Fibroblast of pulmonary artery (primary cell): ENCODE results near the gene AHR.
A peak's percentile ranks its signal among the peaks of the same experiment; 100 is the strongest.

ENCODE experiments used
- DNase-seq: peaks from one replicate; pipeline ENCODE4 v3.0.0-alpha.2; 2010; ENCODE audit warnings: low read depth
- H3K4me3 ChIP-seq: replicated peaks from 2 replicates; pipeline ENCODE4 v1.5.1; 2011; ENCODE audit warnings: low read depth, mild to moderate bottlenecking, control low read depth, low read length, moderate library complexity
- TF ChIP-seq, protein P1 (sequence below): IDR thresholded peaks from 2 replicates; pipeline ENCODE4 v1.5.1; 2011; ENCODE audit warnings: mild to moderate bottlenecking, control low read depth, low read length, inconsistent platforms; ENCODE audit errors: missing control alignments

AHR gene

DNA sequence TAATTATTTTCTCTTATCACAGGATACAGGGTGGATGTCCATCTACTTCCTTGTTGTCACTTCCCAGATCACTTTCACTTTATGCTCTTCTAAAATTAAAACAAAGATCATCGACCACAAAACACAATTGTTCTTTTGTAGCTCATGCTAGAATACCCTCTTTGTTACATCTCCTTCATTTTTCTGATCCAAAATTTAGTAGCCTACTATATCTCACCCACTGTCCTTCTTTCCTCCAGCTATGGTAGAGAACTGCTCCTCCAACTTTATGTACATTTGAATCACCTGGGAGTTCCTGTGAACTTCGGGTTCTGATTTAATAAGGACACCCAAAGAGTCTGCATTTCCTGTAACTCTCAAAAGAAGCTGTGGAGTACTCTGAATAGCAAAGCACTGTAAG is 1.2 kb upstream of the AHR start:
- TF ChIP-seq, protein P1, sequence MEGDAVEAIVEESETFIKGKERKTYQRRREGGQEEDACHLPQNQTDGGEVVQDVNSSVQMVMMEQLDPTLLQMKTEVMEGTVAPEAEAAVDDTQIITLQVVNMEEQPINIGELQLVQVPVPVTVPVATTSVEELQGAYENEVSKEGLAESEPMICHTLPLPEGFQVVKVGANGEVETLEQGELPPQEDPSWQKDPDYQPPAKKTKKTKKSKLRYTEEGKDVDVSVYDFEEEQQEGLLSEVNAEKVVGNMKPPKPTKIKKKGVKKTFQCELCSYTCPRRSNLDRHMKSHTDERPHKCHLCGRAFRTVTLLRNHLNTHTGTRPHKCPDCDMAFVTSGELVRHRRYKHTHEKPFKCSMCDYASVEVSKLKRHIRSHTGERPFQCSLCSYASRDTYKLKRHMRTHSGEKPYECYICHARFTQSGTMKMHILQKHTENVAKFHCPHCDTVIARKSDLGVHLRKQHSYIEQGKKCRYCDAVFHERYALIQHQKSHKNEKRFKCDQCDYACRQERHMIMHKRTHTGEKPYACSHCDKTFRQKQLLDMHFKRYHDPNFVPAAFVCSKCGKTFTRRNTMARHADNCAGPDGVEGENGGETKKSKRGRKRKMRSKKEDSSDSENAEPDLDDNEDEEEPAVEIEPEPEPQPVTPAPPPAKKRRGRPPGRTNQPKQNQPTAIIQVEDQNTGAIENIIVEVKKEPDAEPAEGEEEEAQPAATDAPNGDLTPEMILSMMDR: no peak
- no peak overlapping the region for H3K4me3 ChIP-seq
- DNase-seq: no peak

DNA sequence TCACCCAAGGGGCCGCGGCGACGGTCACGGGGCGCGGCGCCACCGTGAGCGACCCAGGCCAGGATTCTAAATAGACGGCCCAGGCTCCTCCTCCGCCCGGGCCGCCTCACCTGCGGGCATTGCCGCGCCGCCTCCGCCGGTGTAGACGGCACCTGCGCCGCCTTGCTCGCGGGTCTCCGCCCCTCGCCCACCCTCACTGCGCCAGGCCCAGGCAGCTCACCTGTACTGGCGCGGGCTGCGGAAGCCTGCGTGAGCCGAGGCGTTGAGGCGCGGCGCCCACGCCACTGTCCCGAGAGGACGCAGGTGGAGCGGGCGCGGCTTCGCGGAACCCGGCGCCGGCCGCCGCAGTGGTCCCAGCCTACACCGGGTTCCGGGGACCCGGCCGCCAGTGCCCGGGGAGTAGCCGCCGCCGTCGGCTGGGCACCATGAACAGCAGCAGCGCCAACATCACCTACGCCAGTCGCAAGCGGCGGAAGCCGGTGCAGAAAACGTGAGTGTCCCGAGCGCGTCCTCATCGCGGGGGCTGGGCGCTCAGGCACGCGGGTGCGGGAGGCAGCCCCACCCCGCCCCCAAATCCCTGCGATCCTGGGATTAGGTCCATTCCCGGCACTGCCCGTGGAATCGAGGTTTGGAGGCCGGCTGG is 509 bp downstream of the AHR start:
- peak overlapping the region; percentile 73 for H3K4me3 ChIP-seq
- TF ChIP-seq, protein P1: no peak
- peak; percentile 42 for DNase-seq

DNA sequence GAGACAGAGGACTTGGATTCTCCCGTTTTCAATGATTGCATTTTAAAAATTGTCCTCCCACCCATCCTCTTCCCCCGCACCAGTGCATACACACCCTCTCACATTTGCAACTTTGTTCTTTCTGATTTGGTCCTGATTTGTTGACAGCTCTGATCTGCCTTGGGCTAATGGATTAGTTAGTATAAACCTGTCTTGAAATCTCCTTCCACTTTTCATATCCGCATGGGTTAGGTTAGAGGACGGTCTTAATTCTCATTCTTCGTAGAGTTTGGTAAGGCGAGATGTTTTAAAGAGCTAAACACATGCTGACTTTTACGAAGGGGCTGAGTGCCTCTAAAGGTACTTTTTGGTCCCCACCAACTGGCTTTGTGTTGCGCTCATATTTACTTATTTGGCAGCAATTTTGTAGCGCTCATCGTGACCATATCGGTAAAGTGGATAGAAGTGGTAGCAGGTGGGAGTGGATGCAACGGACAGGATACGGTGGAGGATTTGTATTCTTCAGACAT is 1.1 kb downstream of the AHR start:
- H3K4me3 ChIP-seq: peak overlapping the region; percentile 73
- TF ChIP-seq, protein P1: no peak
- peak; percentile 58 for DNase-seq

DNA sequence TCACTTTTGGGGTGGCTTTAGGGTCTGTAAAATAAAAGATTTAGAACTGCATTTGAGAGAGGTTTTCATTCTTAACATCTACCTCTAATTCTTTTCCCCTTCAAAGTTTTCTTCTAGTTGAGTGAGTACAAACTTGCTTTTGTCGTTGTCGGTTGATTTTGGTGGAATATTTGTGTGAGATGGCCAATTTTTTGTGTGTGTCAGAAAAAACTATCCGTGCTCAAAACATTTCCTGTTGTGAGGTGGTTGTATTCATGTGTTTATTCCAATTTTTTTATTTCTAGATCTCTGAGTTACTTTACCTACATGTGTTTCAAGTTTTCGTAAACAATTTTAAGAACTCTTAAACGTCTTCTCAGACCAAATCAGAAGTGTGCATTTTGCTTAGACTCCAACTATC is 1.6 kb downstream of the AHR start:
- peak overlapping the region; percentile 73 for H3K4me3 ChIP-seq
- TF ChIP-seq, protein P1: no peak
- DNase-seq: no peak

DNA sequence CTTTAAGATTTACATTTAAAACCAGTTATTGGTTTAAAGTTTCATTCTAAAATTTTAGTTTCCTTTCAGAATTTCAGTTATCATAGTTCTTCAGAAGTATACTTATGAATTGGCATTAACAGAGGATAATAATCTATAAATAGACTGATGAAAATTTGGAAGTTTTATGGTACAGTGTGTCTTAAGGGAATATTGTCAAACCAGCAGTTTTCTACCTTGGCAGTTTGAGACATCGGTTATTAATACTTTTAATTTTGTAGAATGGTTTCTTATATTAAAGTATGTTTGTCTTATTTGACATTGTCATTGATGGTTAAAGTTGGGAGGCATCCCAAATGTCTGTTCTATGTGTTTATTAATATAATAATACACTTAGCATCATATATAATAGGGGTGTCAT is 2.0 kb downstream of the AHR start:
- TF ChIP-seq, protein P1: no peak
- no peak for DNase-seq
- H3K4me3 ChIP-seq: peak overlapping the region; percentile 73

DNA sequence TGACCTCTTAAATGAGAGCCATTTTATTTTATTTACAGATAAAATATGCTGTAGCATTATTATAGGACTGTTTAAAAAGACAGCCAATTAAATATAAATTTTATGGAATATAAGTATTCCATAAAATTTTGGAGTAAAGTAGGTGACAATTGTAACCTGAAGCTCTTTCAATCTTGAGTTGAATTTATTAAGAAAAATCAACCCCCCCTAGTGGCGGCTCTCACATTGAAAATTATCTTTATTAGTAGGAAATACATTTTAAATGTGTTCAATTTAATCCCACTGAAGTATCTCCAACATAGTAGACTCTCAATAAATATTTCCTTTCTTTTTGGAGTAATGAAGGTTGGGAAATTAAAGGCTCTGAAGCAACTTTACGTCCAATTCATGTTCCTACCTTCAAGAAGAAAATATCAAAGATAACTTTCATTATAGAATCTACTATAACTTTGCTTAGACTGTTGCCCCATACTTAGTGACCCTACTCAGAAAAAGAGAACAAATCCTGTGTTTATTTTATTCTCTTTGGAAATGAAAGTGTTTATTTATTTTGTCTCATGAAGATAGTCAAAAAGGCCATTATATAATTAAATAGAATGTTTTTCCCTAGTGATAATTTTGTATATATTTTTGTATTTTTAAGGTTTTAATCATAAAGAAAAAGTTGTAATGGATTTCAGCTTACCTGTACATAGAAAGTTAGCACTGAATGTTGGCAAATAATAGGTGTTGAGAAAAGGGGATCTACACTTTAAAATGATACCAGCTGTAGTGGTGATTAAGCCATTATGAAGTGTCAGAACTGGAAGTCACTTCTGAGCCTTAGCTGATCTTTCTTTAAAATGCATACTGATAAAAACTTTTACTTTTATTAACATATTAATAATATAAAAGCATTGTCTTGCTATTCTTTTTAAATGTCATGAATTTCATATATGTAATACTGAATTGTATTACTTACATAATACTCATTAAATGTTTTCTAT is 3.3 kb downstream of the AHR start:
- TF ChIP-seq, protein P1: peak; percentile 45
- DNase-seq: peak; percentile 69
- H3K4me3 ChIP-seq: peak overlapping the region; percentile 73
